KMS-11 (cell line): ENCODE data around the gene ISCA2.

ENCODE experiments used
- H2AFZ ChIP-seq: fragments of 200-600 bp; sonication (generic); 2 replicates; pipeline ENCODE4 v1.6.1; 2016; ENCODE audit warnings: antibody characterized with exemption, mixed run types, low read depth
- H3K27ac ChIP-seq: fragments of 200-600 bp; sonication (generic); 2 replicates; pipeline ENCODE4 v1.6.1; 2016; ENCODE audit warnings: mild to moderate bottlenecking, mixed run types
- H3K27me3 ChIP-seq: fragments of 200-600 bp; sonication (generic); 2 replicates; pipeline ENCODE4 v1.6.1; 2017; ENCODE audit warnings: mild to moderate bottlenecking, low read depth, mixed run types, moderate library complexity; ENCODE audit not compliant: insufficient read depth
- H3K36me3 ChIP-seq: fragments of 200-600 bp; sonication (generic); 2 replicates; pipeline ENCODE4 v1.6.1; 2017; ENCODE audit warnings: mild to moderate bottlenecking, mixed run types; ENCODE audit not compliant: insufficient read depth
- H3K4me1 ChIP-seq: fragments of 200-600 bp; sonication (generic); 2 replicates; pipeline ENCODE4 v1.6.1; 2016; ENCODE audit warnings: mild to moderate bottlenecking, low read depth, mixed run types; ENCODE audit not compliant: poor library complexity, severe bottlenecking
- H3K4me2 ChIP-seq: fragments of 200-600 bp; sonication (generic); 2 replicates; pipeline ENCODE4 v1.7.0; 2016; ENCODE audit warnings: mild to moderate bottlenecking, mixed run types
- H3K4me3 ChIP-seq: fragments of 200-600 bp; sonication (generic); IDR thresholded peaks from 2 replicates; pipeline ENCODE4 v1.6.1; 2017; ENCODE audit warnings: low read depth, low read length, mixed read lengths; ENCODE audit not compliant: insufficient read depth
- H3K79me2 ChIP-seq: fragments of 200-600 bp; sonication (generic); 2 replicates; pipeline ENCODE4 v1.6.1; 2016; ENCODE audit warnings: low read depth, mixed run types; ENCODE audit not compliant: insufficient read depth
- H3K9ac ChIP-seq: fragments of 200-600 bp; sonication (generic); 2 replicates; pipeline ENCODE4 v1.6.1; 2016; ENCODE audit warnings: mild to moderate bottlenecking, mixed run types
- H4K20me1 ChIP-seq: fragments of 200-600 bp; sonication (generic); 2 replicates; pipeline ENCODE4 v1.6.1; 2016; ENCODE audit warnings: mild to moderate bottlenecking, mixed run types; ENCODE audit not compliant: insufficient read depth
- CTCF ChIP-seq: fragments of 200-600 bp; sonication (generic); conservative IDR thresholded peaks from 2 replicates; pipeline ENCODE4 v1.6.1; 2017; ENCODE audit warnings: low read depth, mild to moderate bottlenecking, antibody characterized with exemption, low read length, moderate library complexity, mixed read lengths

ISCA2 gene

GRCh38 chr14:74482571-74482970 lies 11.0 kb upstream of the ISCA2 start:
- no peaks in the 10 kb centered on the region for H4K20me1 ChIP-seq
- H3K27ac ChIP-seq: no peak overlapping the region
- no peak overlapping the region for H3K9ac ChIP-seq
- no peaks in the 10 kb centered on the region for H3K4me1 ChIP-seq
- H3K4me2 ChIP-seq: no peak overlapping the region
- no peaks in the 10 kb centered on the region for H3K36me3 ChIP-seq
- H3K4me3 ChIP-seq: no peak overlapping the region
- no peak for TF ChIP-seq CTCF
- no peaks in the 10 kb centered on the region for H3K27me3 ChIP-seq
- no peak overlapping the region for H2AFZ ChIP-seq
- H3K79me2 ChIP-seq: no peaks in the 10 kb centered on the region

GRCh38 chr14:74483321-74483720 lies 10.2 kb upstream of the ISCA2 start:
- H3K4me3 ChIP-seq: no peak overlapping the region
- no peak overlapping the region for H2AFZ ChIP-seq
- no peaks in the 10 kb centered on the region for H3K27me3 ChIP-seq
- no peak overlapping the region for H3K4me2 ChIP-seq
- no peaks in the 10 kb centered on the region for H3K36me3 ChIP-seq
- H3K27ac ChIP-seq: no peak overlapping the region
- no peak for TF ChIP-seq CTCF
- H3K79me2 ChIP-seq: no peaks in the 10 kb centered on the region
- no peaks in the 10 kb centered on the region for H3K4me1 ChIP-seq
- H3K9ac ChIP-seq: no peak overlapping the region
- H4K20me1 ChIP-seq: no peaks in the 10 kb centered on the region

GRCh38 chr14:74486164-74486563 lies 7.4 kb upstream of the ISCA2 start:
- H2AFZ ChIP-seq: no peak overlapping the region
- no peaks in the 10 kb centered on the region for H3K27me3 ChIP-seq
- no peak overlapping the region for H3K4me2 ChIP-seq
- H3K79me2 ChIP-seq: no peaks in the 10 kb centered on the region
- no peaks in the 10 kb centered on the region for H3K36me3 ChIP-seq
- no peak overlapping the region for H3K4me3 ChIP-seq
- H3K9ac ChIP-seq: no peak overlapping the region
- no peaks in the 10 kb centered on the region for H4K20me1 ChIP-seq
- no peak overlapping the region for H3K27ac ChIP-seq
- peaks cover 5% of the 10 kb centered on the region for H3K4me1 ChIP-seq
- no peak for TF ChIP-seq CTCF

GRCh38 chr14:74488786-74489397 lies 4.7 kb upstream of the ISCA2 start:
- Histone ChIP-seq H3K4me1 (peaks cover 5% of the 10 kb centered on the region), H3K79me2 (no peaks in the 10 kb centered on the region), H3K4me3 (no peak overlapping the region), H4K20me1 (no peaks in the 10 kb centered on the region), H3K27ac (no peak overlapping the region), H3K27me3 (no peaks in the 10 kb centered on the region), H3K36me3 (no peaks in the 10 kb centered on the region), H3K4me2 (no peak overlapping the region), H2AFZ (no peak overlapping the region), H3K9ac (no peak overlapping the region)
- no peak for TF ChIP-seq CTCF
